Osteoblast (primary cell): ENCODE measurements around the gene RYK. TPM values are rescaled to one million over a fixed set of nuclear protein-coding genes. Genes with fewer than 3 reads are reported as not detected.

Experiments
- DNase-seq: peaks from one replicate; pipeline ENCODE4 v3.0.0; 2011; ENCODE audit warnings: low spot score, mixed read lengths; ENCODE audit not compliant: insufficient read length; ENCODE audit errors: missing footprints
- H2AFZ ChIP-seq: 2 replicates; pipeline ENCODE4 v1.6.0; 2011; ENCODE audit warnings: mild to moderate bottlenecking, low read length
- H3K27ac ChIP-seq: 2 replicates; pipeline ENCODE4 v1.5.1; 2011; ENCODE audit warnings: mild to moderate bottlenecking, low read depth, low read length, moderate library complexity
- H3K27me3 ChIP-seq: 2 replicates; pipeline ENCODE4 v1.6.0; 2012; ENCODE audit warnings: mild to moderate bottlenecking, control low read depth, inconsistent platforms, low read length, moderate library complexity; ENCODE audit not compliant: insufficient read depth
- H3K36me3 ChIP-seq: 2 replicates; pipeline ENCODE4 v1.5.1; 2011; ENCODE audit warnings: mild to moderate bottlenecking, low read length, control low read depth, moderate library complexity; ENCODE audit not compliant: insufficient read depth
- H3K4me1 ChIP-seq: 2 replicates; pipeline ENCODE4 v1.5.1; 2011; ENCODE audit warnings: mild to moderate bottlenecking, low read length, control low read depth, moderate library complexity; ENCODE audit not compliant: insufficient read depth
- H3K4me2 ChIP-seq: 2 replicates; pipeline ENCODE4 v1.6.0; 2011; ENCODE audit warnings: mild to moderate bottlenecking, low read length; ENCODE audit not compliant: insufficient read depth
- H3K4me3 ChIP-seq: fragments of 200-600 bp; sonication (generic); 3 replicates; pipeline ENCODE4 v1.5.1; 2012; ENCODE audit warnings: mild to moderate bottlenecking, low read length, inconsistent platforms; ENCODE audit not compliant: insufficient read depth
- H3K79me2 ChIP-seq: 2 replicates; pipeline ENCODE4 v1.6.0; 2012; ENCODE audit warnings: mild to moderate bottlenecking, low read length, control low read depth, inconsistent platforms; ENCODE audit not compliant: insufficient read depth
- H3K9me3 ChIP-seq: 2 replicates; pipeline ENCODE4 v1.5.1; 2011; ENCODE audit warnings: low read depth, low read length, control low read depth
- H4K20me1 ChIP-seq: 2 replicates; pipeline ENCODE4 v1.6.0; 2012; ENCODE audit warnings: mild to moderate bottlenecking, low read length, control low read depth; ENCODE audit not compliant: insufficient read depth
- CTCF ChIP-seq: IDR thresholded peaks from 2 replicates; pipeline ENCODE4 v1.5.1; 2011; ENCODE audit warnings: mild to moderate bottlenecking, low read depth, low read length, moderate library complexity; ENCODE audit errors: extremely low read depth
- total RNA-seq: library from RNA; depleted of rRNA; stranded (reverse); fragments of >200 nt; gene quantifications from 2 replicates; pipeline ENCODE4 v1.2.3, GENCODE V29; 2012

RYK gene
- total RNA-seq, 1 donor = 117 TPM

GRCh38 chr3:134161898-134162615, 88.6 kb downstream of the RYK start:
- H3K27me3 ChIP-seq = no peaks in the 10 kb centered on the region
- TF ChIP-seq CTCF = no peak

GRCh38 chr3:134155446-134155845, 95.2 kb downstream of the RYK start:
- Histone ChIP-seq H3K4me1 (no peaks in the 10 kb centered on the region), H3K27ac (no peak overlapping the region), H3K27me3 (no peaks in the 10 kb centered on the region), H2AFZ (no peak overlapping the region), H4K20me1 (peaks cover 2% of the 10 kb centered on the region), H3K79me2 (no peaks in the 10 kb centered on the region), H3K4me2 (no peak overlapping the region), H3K4me3 (no peak overlapping the region), H3K9me3 (no peaks in the 10 kb centered on the region), H3K36me3 (peaks cover 49% of the 10 kb centered on the region)
- no peak for TF ChIP-seq CTCF
- no peak for DNase-seq

More at GRCh38 chr3:134161898-134162615, 88.6 kb downstream of the RYK start:
- no peak overlapping the region for H3K4me2 ChIP-seq
- no peak overlapping the region for H3K4me3 ChIP-seq
- H3K27ac ChIP-seq = no peak overlapping the region
- H4K20me1 ChIP-seq = no peaks in the 10 kb centered on the region
- peaks cover 3% of the 10 kb centered on the region for H3K79me2 ChIP-seq
- no peaks in the 10 kb centered on the region for H3K4me1 ChIP-seq
- no peak overlapping the region for H2AFZ ChIP-seq
- H3K36me3 ChIP-seq = peaks cover 49% of the 10 kb centered on the region
- no peak for DNase-seq
- H3K9me3 ChIP-seq = no peaks in the 10 kb centered on the region

GRCh38 chr3:134153761-134154160, 96.9 kb downstream of the RYK start:
- Histone ChIP-seq H3K27ac (no peak overlapping the region), H3K79me2 (no peaks in the 10 kb centered on the region), H3K4me3 (no peak overlapping the region), H3K9me3 (no peaks in the 10 kb centered on the region), H3K36me3 (peaks cover 37% of the 10 kb centered on the region), H2AFZ (no peak overlapping the region), H3K27me3 (no peaks in the 10 kb centered on the region), H3K4me1 (peaks cover 3% of the 10 kb centered on the region), H3K4me2 (no peak overlapping the region), H4K20me1 (peaks cover 13% of the 10 kb centered on the region)
- DNase-seq = no peak
- TF ChIP-seq CTCF = no peak

- H3K9me3 ChIP-seq = no peaks in the 10 kb centered on the region
- no peaks in the 10 kb centered on the region for H3K27me3 ChIP-seq
- peaks cover 10% of the 10 kb centered on the region for H3K36me3 ChIP-seq
- H3K4me2 ChIP-seq = no peak overlapping the region
- no peak for DNase-seq
- H3K4me3 ChIP-seq = no peak overlapping the region
- H3K4me1 ChIP-seq = peaks cover 3% of the 10 kb centered on the region
- H3K79me2 ChIP-seq = no peaks in the 10 kb centered on the region
- no peak for TF ChIP-seq CTCF
- no peak overlapping the region for H2AFZ ChIP-seq
- no peak overlapping the region for H3K27ac ChIP-seq
- peaks cover 13% of the 10 kb centered on the region for H4K20me1 ChIP-seq
These were observed 100.2 kb downstream of the RYK start for GRCh38 chr3:134150476-134150875.
